GM18517 (cell line): Measurements from ENCODE around the gene ALK.

Experiments
- ATAC-seq: cut with Tn5 transposase; IDR thresholded peaks from one replicate; pipeline ENCODE4 v1.9.1; 2021; ENCODE audit warnings: mild to moderate bottlenecking, moderate library complexity; ENCODE audit not compliant: unreplicated experiment

The ALK gene

GRCh38 chr2:29388071-29388470 lies 533.3 kb downstream of the ALK start:
- ATAC-seq = no peak

DNA sequence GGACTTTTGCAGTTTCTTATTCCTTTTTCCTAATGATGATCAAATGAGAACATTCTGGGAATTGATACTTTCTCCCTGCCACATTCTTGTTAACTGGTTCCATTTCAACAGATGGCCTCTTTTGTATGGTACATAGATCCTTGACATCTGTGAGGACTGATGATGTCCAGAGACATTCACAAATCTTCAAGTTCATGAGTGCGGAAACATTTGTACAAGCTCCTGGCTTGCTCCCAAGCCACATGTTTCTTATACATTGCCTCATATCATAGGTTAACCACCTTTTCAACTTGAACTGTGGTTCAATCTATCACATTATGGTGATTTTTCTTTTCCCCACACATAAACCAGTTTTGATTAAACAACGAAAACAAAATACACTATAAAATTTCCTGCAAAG lies 538.9 kb downstream of the ALK start:
- no peak for ATAC-seq

- ATAC-seq = no peak
Measured at GRCh38 chr2:29377788-29378187, 543.6 kb downstream of the ALK start.

DNA sequence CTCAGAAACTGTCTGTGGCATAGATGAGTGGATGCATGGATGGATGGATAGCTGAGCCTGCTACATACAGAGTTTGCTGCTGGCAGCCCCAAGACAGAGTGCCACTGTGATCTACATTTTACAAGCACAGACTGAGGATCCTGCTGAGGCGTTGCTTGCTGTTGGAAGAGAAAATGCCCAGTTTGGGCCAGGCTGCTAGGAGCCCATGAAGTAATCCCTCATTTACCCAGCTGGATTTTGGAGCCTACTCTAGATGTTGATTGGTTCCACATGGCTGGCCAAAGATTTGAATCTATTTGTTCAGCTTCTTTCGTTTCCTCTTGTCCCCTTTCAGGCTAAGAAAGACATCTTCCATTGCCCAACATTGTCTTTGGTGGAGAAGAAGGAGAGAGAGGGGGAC lies 544.8 kb downstream of the ALK start:
- no peak for ATAC-seq

DNA sequence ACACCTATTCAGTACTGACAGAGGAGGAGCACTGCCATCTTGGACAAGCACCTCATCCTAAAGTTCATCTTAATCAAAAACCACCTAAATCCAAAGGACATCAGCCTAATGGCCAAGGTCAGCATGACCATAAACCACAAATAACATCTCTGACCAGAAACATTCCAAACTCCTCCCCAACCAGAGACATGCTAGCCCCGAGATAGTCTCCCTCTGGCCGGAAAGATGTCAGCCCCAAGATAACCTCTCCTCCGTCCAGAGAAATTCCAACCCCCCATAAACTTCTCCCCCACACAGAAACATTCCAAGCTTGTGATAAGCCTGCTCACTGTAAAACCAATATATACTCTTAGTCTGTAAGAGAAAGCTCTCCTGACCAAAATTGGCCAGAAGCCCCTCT lies 545.5 kb downstream of the ALK start:
- no peak for ATAC-seq

- no peak for ATAC-seq
Measured at GRCh38 chr2:29374823-29375222, 546.6 kb downstream of the ALK start.

DNA sequence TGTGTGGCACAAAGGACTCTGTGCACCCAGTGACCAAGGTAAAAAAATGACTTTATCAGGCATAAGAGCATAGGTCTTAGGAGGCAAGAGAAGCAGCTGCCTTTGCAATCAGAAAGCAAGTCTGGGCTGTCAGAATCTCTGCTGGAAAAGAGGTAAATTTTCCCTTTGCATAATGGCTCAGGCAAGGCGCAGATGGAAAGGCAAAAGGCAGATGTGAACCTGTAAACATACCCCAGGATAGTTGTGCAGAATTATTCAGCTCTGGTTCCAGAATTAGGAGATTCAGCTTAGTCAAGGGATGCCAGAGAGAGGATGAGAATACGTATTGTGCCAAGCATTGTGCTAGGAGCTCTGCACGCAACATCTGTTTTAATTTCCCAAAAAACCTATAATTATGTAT lies 547.5 kb downstream of the ALK start:
- ATAC-seq = no peak

- ATAC-seq = no peak
Measured at GRCh38 chr2:29372185-29372584, 549.2 kb downstream of the ALK start.

- ATAC-seq = no peak
Measured at GRCh38 chr2:29370581-29371125, 550.7 kb downstream of the ALK start.

DNA sequence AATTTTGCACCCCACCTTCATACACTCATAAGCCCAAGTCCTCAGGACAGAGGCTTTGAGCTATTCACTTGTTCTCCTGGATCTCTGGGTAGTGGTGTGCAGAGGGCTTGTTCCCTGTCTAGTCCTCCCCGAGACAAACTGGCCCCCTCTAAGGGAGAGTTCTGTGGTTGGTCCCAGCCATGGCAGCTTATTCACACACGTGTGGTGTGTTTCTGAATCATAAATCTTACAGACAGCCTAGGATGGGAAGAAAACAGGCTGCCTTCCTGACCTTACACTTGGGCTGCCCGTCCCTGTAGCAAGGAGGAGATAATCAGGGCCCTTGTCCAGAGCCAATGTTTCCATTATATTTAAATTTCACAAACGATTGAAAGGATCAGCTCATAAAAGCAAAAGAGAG lies 551.2 kb downstream of the ALK start:
- no peak for ATAC-seq

DNA sequence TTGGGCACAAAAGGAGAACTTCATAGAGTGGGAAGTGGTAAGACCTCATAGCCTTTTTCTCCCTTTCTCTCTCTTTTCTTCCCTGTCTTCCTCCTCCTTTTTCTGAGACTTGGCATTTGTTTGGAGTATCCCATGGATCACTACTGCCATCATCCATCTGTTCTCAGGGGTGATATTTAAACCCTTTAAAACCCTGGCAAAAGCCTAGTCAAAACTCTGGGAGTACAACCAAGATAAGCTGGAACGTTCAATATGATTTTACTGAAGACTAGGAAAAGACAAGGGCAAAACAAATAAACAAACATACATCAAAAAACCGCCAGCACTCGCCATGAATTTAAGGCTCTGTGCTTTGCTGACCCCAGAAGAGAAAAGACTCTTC lies 552.7 kb downstream of the ALK start:
- ATAC-seq = no peak

DNA sequence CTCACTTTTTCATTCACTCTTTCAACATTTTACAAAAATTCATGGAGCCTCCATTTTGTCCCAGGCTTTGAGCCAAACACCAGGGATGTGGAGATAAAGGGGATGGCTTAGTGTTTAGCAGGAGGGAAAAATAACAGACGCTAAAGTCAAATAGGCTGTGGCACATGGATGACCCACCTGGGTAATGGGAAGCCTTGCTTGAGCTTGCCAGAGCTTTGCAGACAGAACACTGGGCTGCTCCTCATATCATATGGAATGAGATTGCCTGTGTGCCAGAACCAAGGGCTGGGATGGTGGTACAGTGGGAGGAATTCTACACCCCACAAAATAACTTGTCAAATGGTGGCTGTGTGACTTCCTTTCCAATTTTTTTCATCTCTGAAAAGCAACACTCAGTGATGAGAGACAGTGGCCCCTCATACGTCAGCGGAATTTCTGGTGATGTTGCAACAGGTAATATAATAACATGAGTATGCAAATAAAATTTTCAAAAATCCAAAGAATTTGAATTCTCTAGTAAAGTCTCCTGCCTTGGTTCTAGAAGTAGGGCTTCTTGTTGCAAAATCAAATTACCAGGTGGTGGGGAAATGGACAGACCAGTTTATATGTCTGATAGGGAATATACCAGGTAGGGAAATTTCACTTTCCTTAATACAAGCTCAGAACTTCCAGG lies 553.3 kb downstream of the ALK start:
- ATAC-seq = no peak

GRCh38 chr2:29363111-29363510 lies 558.3 kb downstream of the ALK start:
- no peak for ATAC-seq

DNA sequence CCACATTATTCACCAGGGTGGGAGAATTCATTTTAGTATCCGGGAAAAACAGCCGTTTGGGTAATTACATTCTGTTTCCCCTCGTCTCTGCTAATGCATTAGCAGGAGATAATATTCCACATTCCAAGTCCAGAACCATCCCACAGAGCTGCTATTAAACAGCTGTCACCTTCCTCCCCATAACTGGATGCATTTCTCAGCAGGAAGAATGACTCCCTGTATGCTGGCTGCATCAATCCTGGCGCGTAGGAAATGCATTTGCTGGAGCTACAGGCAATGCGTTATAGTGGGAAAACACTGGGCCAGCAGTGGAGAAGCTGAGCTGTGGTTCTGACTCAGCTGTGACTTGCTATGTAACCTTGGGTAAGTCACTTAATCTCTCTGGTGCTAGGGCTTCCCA lies 560.2 kb downstream of the ALK start:
- no peak for ATAC-seq

DNA sequence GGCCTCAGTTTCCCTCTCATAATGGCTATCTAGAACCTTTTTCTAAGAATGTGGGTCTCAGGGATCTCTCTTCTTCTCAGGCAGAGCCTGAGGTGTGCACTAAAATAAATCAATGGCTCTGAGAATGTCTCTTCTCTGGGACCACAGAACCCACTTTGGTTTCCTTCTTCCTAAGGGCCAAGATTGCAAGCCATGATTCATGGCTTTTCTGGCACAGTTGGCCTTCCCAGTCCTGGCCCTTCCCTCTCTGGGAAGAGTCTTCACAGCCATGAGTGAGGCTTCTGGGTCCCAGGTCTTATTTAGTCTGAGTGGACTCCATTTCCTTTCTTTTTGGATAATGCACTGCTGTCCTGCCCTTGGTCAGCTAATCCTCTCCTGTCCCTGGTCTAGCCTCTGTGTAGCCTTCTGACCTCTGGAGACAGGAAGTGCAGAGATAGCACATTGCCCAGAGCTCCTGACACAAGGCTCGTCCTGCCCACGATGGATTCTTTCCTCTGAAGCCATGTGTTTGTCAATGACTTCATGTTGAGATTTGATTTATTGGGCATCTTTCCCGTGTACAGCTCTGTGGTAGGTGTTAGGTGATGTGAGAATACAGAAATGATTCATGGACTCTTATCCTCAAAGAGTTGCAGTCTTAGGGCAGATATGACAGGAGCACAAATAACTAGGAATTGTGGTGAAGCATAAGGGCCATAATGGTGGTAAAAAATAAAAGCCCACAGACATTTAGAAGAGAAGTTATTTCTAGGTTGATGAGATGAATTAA lies 561.2 kb downstream of the ALK start:
- no peak for ATAC-seq

- ATAC-seq = no peak
Measured at GRCh38 chr2:29353403-29353991, 567.9 kb downstream of the ALK start.

- no peak for ATAC-seq
Measured at GRCh38 chr2:29351916-29352591, 569.3 kb downstream of the ALK start.

GRCh38 chr2:29351248-29351647 lies 570.1 kb downstream of the ALK start:
- no peak for ATAC-seq

GRCh38 chr2:29349316-29350030 lies 571.9 kb downstream of the ALK start:
- ATAC-seq = no peak

GRCh38 chr2:29347774-29348461 lies 573.5 kb downstream of the ALK start:
- ATAC-seq = no peak
